SK-N-SH (cell line): Measurements from ENCODE around the gene GC. TPM values are rescaled to one million over a fixed set of nuclear protein-coding genes. Genes with fewer than 3 reads are reported as not detected.

Source experiments
- CTCF ChIA-PET: fragments of 300-600, 350-600 bp; formaldehyde crosslinking; extraction: SDS; loops from one replicate; lab custom pipeline; 2021; lab: Yijun Ruan, JAX
- POLR2A ChIA-PET: fragments of 350-600 bp; sonication (Branson Sonifier 250); formaldehyde crosslinking; extraction: SDS; loops from one replicate; lab custom pipeline; 2020; ENCODE audit warnings: antibody characterized with exemption, inconsistent platforms; lab: Yijun Ruan, JAX
- DNase-seq: peaks from one replicate; pipeline ENCODE4 v3.0.0; 2012
- H2AFZ ChIP-seq: fragments of 200-600 bp; sonication (generic); 2 replicates; pipeline ENCODE4 v1.8.1; 2016; ENCODE audit warnings: antibody characterized with exemption, mild to moderate bottlenecking, low read depth
- H3F3A ChIP-seq: fragments of 200-600 bp; sonication (generic); replicated peaks from 2 replicates; pipeline ENCODE3; 2016; ENCODE audit warnings: antibody characterized with exemption, mild to moderate bottlenecking; ENCODE audit not compliant: insufficient read depth
- H3K27ac ChIP-seq, 2 experiments: fragments of 200-500 bp in 1 of 2; fragments of 200-600 bp in 1 of 2; sonication (Bioruptor generic) in 1 of 2; sonication (generic), shearing (Covaris generic) in 1 of 2; 2 replicates each; pipeline versions ENCODE4 v1.5.1 to v1.6.1; 2014 to 2016; ENCODE audit warnings: low read depth in 2 of 2, inconsistent platforms in 1 of 2, low read length in 1 of 2, mild to moderate bottlenecking in 1 of 2, mixed read lengths in 1 of 2
- H3K27me3 ChIP-seq: fragments of 200-600 bp; sonication (generic), shearing (Covaris generic); 2 replicates; pipeline ENCODE4 v1.6.1; 2016; ENCODE audit warnings: mixed run types; ENCODE audit not compliant: insufficient read depth
- H3K36me3 ChIP-seq, 2 experiments: fragments of 200-500 bp in 1 of 2; fragments of 200-600 bp in 1 of 2; sonication (Bioruptor generic) in 1 of 2; sonication (generic) in 1 of 2; replicated peaks in 1 of 2; 2 replicates each; pipeline versions ENCODE3 to v1.5.1; 2014 to 2016; ENCODE audit warnings: low read length in 1 of 2, mild to moderate bottlenecking in 1 of 2; ENCODE audit not compliant: insufficient read depth in 2 of 2, control insufficient read depth in 1 of 2
- H3K4me1 ChIP-seq, 2 experiments: fragments of 200-500 bp in 1 of 2; fragments of 200-600 bp in 1 of 2; sonication (Bioruptor generic) in 1 of 2; sonication (generic), shearing (Covaris generic) in 1 of 2; 2 replicates each; pipeline versions ENCODE4 v1.5.1 to v1.6.1; 2014 to 2016; ENCODE audit warnings: low read depth in 1 of 2, low read length in 1 of 2, mixed run types in 1 of 2; ENCODE audit not compliant: insufficient read depth in 2 of 2, control insufficient read depth in 1 of 2
- H3K4me2 ChIP-seq: fragments of 200-600 bp; sonication (generic), shearing (Covaris generic); 2 replicates; pipeline ENCODE4 v1.6.1; 2017; ENCODE audit warnings: mixed run types
- H3K4me3 ChIP-seq, 2 experiments: fragments of 200-500 bp in 1 of 2; fragments of 200-600 bp in 1 of 2; sonication (Bioruptor generic) in 1 of 2; sonication (generic), shearing (Covaris generic) in 1 of 2; 2 replicates each; pipeline versions ENCODE4 v1.5.1 to v1.8.1; 2014 to 2016; ENCODE audit warnings: low read depth in 2 of 2, inconsistent platforms in 1 of 2, low read length in 1 of 2, mild to moderate bottlenecking in 1 of 2, mixed read lengths in 1 of 2, moderate library complexity in 1 of 2
- H3K79me2 ChIP-seq: fragments of 200-600 bp; sonication (generic); 2 replicates; pipeline ENCODE4 v1.8.1; 2017; ENCODE audit warnings: mild to moderate bottlenecking; ENCODE audit not compliant: insufficient read depth
- H3K9ac ChIP-seq: fragments of 200-600 bp; sonication (generic); 2 replicates; pipeline ENCODE4 v1.6.1; 2017; ENCODE audit warnings: mixed run types
- H3K9me2 ChIP-seq: fragments of 200-600 bp; sonication (generic); 2 replicates; pipeline ENCODE4 v1.6.1; 2017; ENCODE audit warnings: mixed run types
- H3K9me3 ChIP-seq: fragments of 200-600 bp; sonication (generic); 2 replicates; pipeline ENCODE4 v1.6.1; 2017; ENCODE audit warnings: mixed run types, mild to moderate bottlenecking, moderate library complexity
- H4K20me1 ChIP-seq: fragments of 200-600 bp; sonication (generic); 2 replicates; pipeline ENCODE4 v1.6.1; 2017; ENCODE audit warnings: mild to moderate bottlenecking, mixed run types; ENCODE audit not compliant: insufficient read depth
- EP300 ChIP-seq, 2 experiments: IDR thresholded peaks; 2 replicates each; pipeline versions ENCODE4 v1.4.0 to v1.6.1; 2012; ENCODE audit warnings: borderline replicate concordance in 1 of 2, low read depth in 1 of 2, low read length in 1 of 2
- EZH2phosphoT487 ChIP-seq: fragments of 200-600 bp; sonication (generic); IDR thresholded peaks from 2 replicates; pipeline ENCODE4 v1.6.1; 2017; ENCODE audit warnings: low read depth, mixed run types, mild to moderate bottlenecking, antibody characterized with exemption, moderate library complexity, borderline replicate concordance
- FOXJ3 ChIP-seq: sonication (generic); formaldehyde crosslinking; IDR thresholded peaks from 2 replicates; pipeline ENCODE4 v1.5.1; 2020; ENCODE audit warnings: mild to moderate bottlenecking, missing genetic modification reagents
- GATA2 ChIP-seq: sonication (generic); formaldehyde crosslinking; IDR thresholded peaks from 2 replicates; pipeline ENCODE4 v1.5.0; 2020; ENCODE audit warnings: mild to moderate bottlenecking, missing genetic modification reagents
- JUND ChIP-seq: IDR thresholded peaks from 2 replicates; pipeline ENCODE4 v1.4.0; 2012
- MAX ChIP-seq: IDR thresholded peaks from 2 replicates; pipeline ENCODE4 v1.4.0; 2012; ENCODE audit warnings: low read depth
- NFIC ChIP-seq: IDR thresholded peaks from 2 replicates; pipeline ENCODE4 v1.4.0; 2012; ENCODE audit warnings: borderline replicate concordance
- PBX3 ChIP-seq: IDR thresholded peaks from 2 replicates; pipeline ENCODE4; 2012
- POLR2AphosphoS5 ChIP-seq: IDR thresholded peaks from 2 replicates; pipeline ENCODE4 v1.6.1; 2012; ENCODE audit warnings: low read depth, low read length
- RAD21 ChIP-seq: IDR thresholded peaks from 2 replicates; pipeline ENCODE4 v1.6.1; 2012; ENCODE audit warnings: mild to moderate bottlenecking, low read length
- RXRA ChIP-seq: IDR thresholded peaks from 2 replicates; pipeline ENCODE4 v1.4.0; 2012; ENCODE audit warnings: low read depth, mild to moderate bottlenecking, borderline replicate concordance
- TAF1 ChIP-seq: IDR thresholded peaks from 2 replicates; pipeline ENCODE4 v1.6.1; 2012; ENCODE audit warnings: low read depth, mild to moderate bottlenecking, low read length, moderate library complexity, borderline replicate concordance
- TCF12 ChIP-seq: IDR thresholded peaks from 2 replicates; pipeline ENCODE4 v1.4.0; 2012
- TEAD4 ChIP-seq: IDR thresholded peaks from 2 replicates; pipeline ENCODE4 v1.4.0; 2012; ENCODE audit warnings: mild to moderate bottlenecking, borderline replicate concordance; ENCODE audit not compliant: insufficient read depth
- USF2 ChIP-seq: fragments of 150-350 bp; IDR thresholded peaks from 2 replicates; pipeline ENCODE4 v1.6.1; 2017; ENCODE audit warnings: antibody characterized with exemption, low read length, low read depth, borderline replicate concordance
- YY1 ChIP-seq: IDR thresholded peaks from 2 replicates; pipeline ENCODE4 v1.4.0; 2012; ENCODE audit warnings: low read depth, mild to moderate bottlenecking
- ZBTB33 ChIP-seq: IDR thresholded peaks from 2 replicates; pipeline ENCODE4 v1.4.0; 2012; ENCODE audit warnings: low read depth, borderline replicate concordance
- WGBS: methylation state at CpG from one replicate; pipeline ENCODE4 v1.1.6; 2017; ENCODE audit warnings: low lambda C conversion rate; 5-methylcytosine and 5-hydroxymethylcytosine counted together
- polyA plus RNA-seq, 3 experiments: library from polyadenylated mRNA; depleted of rRNA; stranded (reverse); fragments of >200 nt; gene quantifications; 2 replicates each; pipeline ENCODE4 v1.2.3, GENCODE V29; 2012

GC gene
- polyA plus RNA-seq, 1 of the 3 experiments (the other 2 are of a cell fraction): not detected

- TF ChIP-seq ZBTB33 (no peak), RAD21 (no peak)
- TF ChIP-seq, all 33 proteins: peak for 0
These were observed 73.9 kb downstream of the GC start (continued) for GRCh38 chr4:71709961-71710360.

- H3K4me2 ChIP-seq: no peak overlapping the region
- no peak for DNase-seq
- H3K9ac ChIP-seq: no peak overlapping the region
- no peak overlapping the region for H2AFZ ChIP-seq
- CTCF ChIA-PET: no interaction called here
- H3K27ac ChIP-seq: no peak overlapping the region
- no peaks in the 10 kb centered on the region for H3K4me1 ChIP-seq
- no peaks in the 10 kb centered on the region for H3K9me2 ChIP-seq
- 19% methylated on average over 2 of the region's 2 CpGs for WGBS
- H3K9me3 ChIP-seq: no peaks in the 10 kb centered on the region
- H3K36me3 ChIP-seq: no peaks in the 10 kb centered on the region
- no peaks in the 10 kb centered on the region for H3K79me2 ChIP-seq
- no peaks in the 10 kb centered on the region for H3F3A ChIP-seq
- POLR2A ChIA-PET: no interaction called here
- H3K27me3 ChIP-seq: no peaks in the 10 kb centered on the region; the same call in 1 of the 2 replicates
- no peak overlapping the region for H3K4me3 ChIP-seq
- TF ChIP-seq POLR2AphosphoS5 (no peak), JUND (no peak), FOXJ3 (CRISPR knock-in tag) (no peak), MAX (no peak), TCF12 (no peak), USF2 (no peak), GATA2 (CRISPR knock-in tag) (no peak), NFIC (no peak), RXRA (no peak), TAF1 (no peak), TEAD4 (no peak), YY1 (no peak), EP300 (IDR thresholded peaks at IDR 0.05; ENCODE audit: borderline replicate concordance in 1 of 2, low read depth in 1 of 2, low read length in 1 of 2) (no peak), EZH2phosphoT487 (no peak), PBX3 (no peak)
- H4K20me1 ChIP-seq: no peaks in the 10 kb centered on the region
These were observed 85.7 kb downstream of the GC start for GRCh38 chr4:71698141-71698540.
